Measurements from ENCODE around the gene RUSC2.
A peak's percentile ranks its signal among the peaks of the same experiment; 100 is the strongest.
"Not testable (repeated sequence)": the region's sequence is repeated elsewhere in the genome, so short reads cannot be mapped to it uniquely, and the experiment has no call there.

The RUSC2 gene

DNA sequence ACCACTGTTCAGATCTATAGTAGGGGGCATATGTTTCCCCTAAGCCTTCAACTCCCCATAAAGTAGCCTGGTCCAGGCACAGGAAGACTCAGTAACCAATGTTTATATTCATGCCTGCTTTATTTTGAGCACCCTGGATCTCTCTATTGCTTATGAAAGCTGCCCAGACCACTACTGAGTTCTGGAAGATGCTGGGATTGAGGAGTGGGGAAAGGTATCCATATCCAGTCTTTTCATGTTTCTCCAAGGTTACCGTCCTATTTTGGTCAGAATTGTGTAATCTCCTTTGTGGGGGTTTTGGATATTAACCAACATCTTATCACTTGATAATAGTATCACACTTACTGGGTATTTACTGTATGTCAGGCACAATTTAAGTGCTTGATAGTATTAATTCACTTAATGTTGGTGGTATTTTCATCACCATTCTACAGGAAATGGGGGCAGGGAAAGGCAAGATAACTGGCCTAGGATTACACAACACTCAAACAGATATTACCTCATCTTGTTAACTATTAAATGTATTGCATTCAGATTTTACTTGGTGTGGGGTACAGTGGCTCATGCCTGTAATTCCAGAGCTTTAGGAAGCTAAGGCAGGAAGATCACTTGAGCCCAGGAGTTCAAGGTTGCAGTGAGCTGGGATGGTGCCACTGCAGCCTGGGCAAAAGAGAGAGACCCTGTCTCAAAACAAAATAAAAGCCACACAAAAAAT lies 36.3 kb downstream of the RUSC2 start:
- DNase-seq = peak in 1 of 2 experiments; percentile 6

- no peak for DNase-seq
Measured at GRCh38 chr9:35529161-35529823, 39.4 kb downstream of the RUSC2 start.

GRCh38 chr9:35533398-35533797 lies 43.5 kb downstream of the RUSC2 start:
- DNase-seq = no peak

DNA sequence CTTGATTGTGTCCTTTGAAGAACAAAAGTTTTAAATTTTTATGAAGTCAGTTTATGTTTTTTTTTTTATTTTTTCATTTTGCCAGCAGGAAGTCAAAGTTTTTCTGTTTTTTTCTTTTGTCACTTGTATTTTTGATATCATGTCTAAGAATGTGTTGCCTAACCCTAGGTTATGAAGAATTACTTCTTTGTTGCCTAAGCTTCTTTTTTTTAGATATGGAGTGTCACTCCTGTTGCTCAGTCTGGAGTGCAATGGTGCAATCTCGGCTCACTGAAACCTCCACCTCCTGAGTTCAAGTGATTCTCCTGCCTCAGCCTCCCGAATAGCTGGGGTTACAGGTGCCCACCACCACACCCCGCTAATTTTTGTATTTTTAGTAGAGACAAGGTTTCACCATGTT lies 45.0 kb downstream of the RUSC2 start:
- not testable (repeated sequence) for DNase-seq

DNA sequence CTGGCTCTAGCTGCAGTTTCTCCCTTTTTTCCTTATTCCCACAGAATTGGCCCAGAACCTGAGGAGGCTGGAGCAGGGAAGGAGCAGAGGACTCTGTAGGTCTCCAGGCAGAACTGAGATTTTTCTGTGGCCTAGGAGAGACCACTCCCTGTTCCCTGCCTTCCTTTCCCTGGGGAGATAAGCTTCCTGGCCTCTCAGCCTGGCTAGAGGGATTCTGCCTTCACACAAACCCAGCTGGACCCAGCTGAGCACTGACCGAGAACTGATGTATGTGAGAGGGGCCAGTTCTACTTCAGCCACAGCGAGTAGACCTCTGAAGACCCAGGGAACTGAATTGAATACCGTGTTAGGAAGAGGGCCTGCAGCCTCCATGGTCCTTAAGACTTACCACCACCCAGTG lies 48.0 kb downstream of the RUSC2 start:
- DNase-seq = no peak

DNA sequence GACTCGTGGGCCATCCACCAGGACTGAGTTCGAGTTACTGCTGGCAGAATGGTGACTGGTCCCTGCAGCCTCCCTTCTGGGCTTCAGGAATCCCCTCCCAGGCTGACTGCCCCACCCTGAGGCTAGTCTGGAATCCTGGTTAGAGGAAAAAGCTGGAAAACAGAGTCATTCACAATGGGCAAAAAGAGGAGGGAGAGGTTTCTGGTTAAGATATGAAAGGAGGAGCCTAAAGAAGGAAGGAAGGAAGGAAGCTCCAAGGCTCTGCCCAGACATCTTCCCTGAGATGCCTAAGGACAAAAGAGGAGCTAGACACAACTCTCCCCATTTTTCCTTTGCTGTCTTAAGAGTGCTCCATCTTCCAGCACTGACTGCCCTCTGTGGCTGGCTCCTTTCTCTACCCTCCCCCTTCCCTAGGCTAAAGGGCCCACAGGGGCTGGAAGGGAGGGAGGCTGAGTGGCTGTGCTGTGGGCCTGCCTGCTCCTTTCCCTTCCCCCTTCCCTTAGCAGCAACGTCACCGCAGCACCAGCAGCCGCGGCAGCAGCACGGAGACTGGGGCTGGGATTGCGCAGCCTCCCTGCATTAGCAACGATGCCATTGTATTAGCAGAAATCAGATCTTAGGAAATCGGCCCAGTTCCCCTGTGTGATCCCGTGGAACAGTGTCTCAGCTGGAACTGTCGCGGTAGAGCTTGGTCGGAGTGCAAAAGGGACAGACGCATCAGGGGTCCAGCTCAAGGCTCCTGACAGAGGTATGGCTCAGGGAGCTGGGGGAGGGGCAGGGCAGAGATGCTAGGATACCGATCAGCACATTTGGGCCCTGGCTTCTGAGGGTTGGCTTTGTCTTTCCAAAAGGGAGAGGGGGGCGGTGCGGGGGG lies 48.7 kb downstream of the RUSC2 start:
- DNase-seq = no peak

Measured in SW 1271 (cell line).